Liver (tissue), 9 donors: ENCODE measurements around the gene CPSF4L. TPM values are rescaled to one million over a fixed set of nuclear protein-coding genes. Genes with fewer than 3 reads are reported as not detected.

ENCODE experiments used
- DNase-seq: peaks from one replicate; pipeline ENCODE4 v3.0.0-alpha.2; 2017; ENCODE audit warnings: low spot score
- H3K27ac ChIP-seq, 2 donors: one replicate each; pipeline ENCODE4 v1.7.0; 2013; ENCODE audit warnings: inconsistent platforms in 2 of 2, low read length in 2 of 2, control low read depth in 1 of 2, low read depth in 1 of 2, mild to moderate bottlenecking in 1 of 2
- H3K27me3 ChIP-seq, 4 donors: one replicate each; pipeline versions ENCODE4 v1.6.1 to v1.7.0; 2013; ENCODE audit warnings: low read length in 3 of 4, inconsistent platforms in 1 of 4, mild to moderate bottlenecking in 1 of 4, moderate library complexity in 1 of 4; ENCODE audit not compliant: control insufficient read depth in 4 of 4, insufficient read depth in 4 of 4
- H3K36me3 ChIP-seq, 4 donors: one replicate each; pipeline versions ENCODE4 v1.6.1 to v1.7.0; 2013; ENCODE audit warnings: low read length in 3 of 4, mild to moderate bottlenecking in 3 of 4, low read depth in 1 of 4, moderate library complexity in 1 of 4; ENCODE audit not compliant: control insufficient read depth in 4 of 4, insufficient read depth in 3 of 4
- H3K4me1 ChIP-seq, 4 donors: one replicate each; pipeline versions ENCODE4 v1.6.1 to v1.7.0; 2013; ENCODE audit warnings: low read length in 3 of 4, mild to moderate bottlenecking in 3 of 4, moderate library complexity in 1 of 4; ENCODE audit not compliant: control insufficient read depth in 4 of 4, insufficient read depth in 4 of 4
- H3K4me3 ChIP-seq, 3 donors: one replicate each; pipeline versions ENCODE4 v1.6.1 to v1.7.0; 2013; ENCODE audit warnings: low read length in 3 of 3, control low read depth in 1 of 3, low read depth in 1 of 3, mild to moderate bottlenecking in 1 of 3
- H3K9ac ChIP-seq, 2 donors: one replicate each; pipeline ENCODE4 v1.7.0; 2013; ENCODE audit warnings: low read length in 2 of 2, mild to moderate bottlenecking in 2 of 2, moderate library complexity in 2 of 2, control low read depth in 1 of 2, low read depth in 1 of 2
- H3K9me3 ChIP-seq, 4 donors: one replicate each; pipeline versions ENCODE4 v1.6.1 to v1.7.0; 2013; ENCODE audit warnings: low read length in 3 of 4; ENCODE audit not compliant: control insufficient read depth in 4 of 4
- FOXA1 ChIP-seq: IDR thresholded peaks from 2 replicates; pipeline ENCODE4 v1.6.1; 2016; ENCODE audit warnings: antibody characterized with exemption
- FOXA2 ChIP-seq: IDR thresholded peaks from 2 replicates; pipeline ENCODE4 v1.6.1; 2016; ENCODE audit warnings: antibody characterized with exemption
- GABPA ChIP-seq, 2 donors: IDR thresholded peaks in 1 of 2; conservative IDR thresholded peaks in 1 of 2; 2 replicates each; pipeline ENCODE4 v1.6.1; 2016; ENCODE audit warnings: antibody characterized with exemption in 2 of 2, mild to moderate bottlenecking in 1 of 2, moderate library complexity in 1 of 2
- HNF4A ChIP-seq, 2 donors: conservative IDR thresholded peaks; 2 replicates each; pipeline ENCODE4 v1.6.1; 2016; ENCODE audit warnings: antibody characterized with exemption in 2 of 2, mild to moderate bottlenecking in 2 of 2
- JUND ChIP-seq, 2 donors: IDR thresholded peaks; 2 replicates each; pipeline ENCODE4 v1.6.1; 2016; ENCODE audit warnings: antibody characterized with exemption in 2 of 2
- RAD21 ChIP-seq, 2 donors: IDR thresholded peaks; 2 replicates each; pipeline ENCODE4 v1.6.1; 2016; ENCODE audit warnings: antibody characterized with exemption in 2 of 2, mild to moderate bottlenecking in 2 of 2
- RXRA ChIP-seq, 2 donors: IDR thresholded peaks; 2 replicates each; pipeline ENCODE4 v1.6.1; 2017 to 2018; ENCODE audit warnings: antibody characterized with exemption in 2 of 2, mild to moderate bottlenecking in 1 of 2
- TAF1 ChIP-seq: conservative IDR thresholded peaks from 2 replicates; pipeline ENCODE4 v1.6.1; 2016; ENCODE audit warnings: antibody characterized with exemption, mild to moderate bottlenecking
- YY1 ChIP-seq: IDR thresholded peaks from 2 replicates; pipeline ENCODE4 v1.6.1; 2016; ENCODE audit warnings: antibody characterized with exemption, mild to moderate bottlenecking
- WGBS: extraction: QIAGEN DNeasy Blood & Tissue Kit; methylation state at CpG from one replicate; pipeline ENCODE4 v1.1.7; 2013; 5-methylcytosine and 5-hydroxymethylcytosine counted together
- polyA plus RNA-seq, 2 donors: library from polyadenylated mRNA; stranded (reverse) in 1 of 2; unstranded in 1 of 2; fragments of 200-250 nt in 1 of 2; fragments of >200 nt in 1 of 2; fragmentation: Nextera tagmentation in 1 of 2; extraction: Ambion mirVana in 1 of 2; gene quantifications; one replicate each; pipeline versions ENCODE4 v1.2.1 to v1.2.3, GENCODE V29; 2013 to 2015
- total RNA-seq, 2 donors: library from RNA; depleted of rRNA; stranded (reverse); fragments of >200 nt; gene quantifications; one replicate each; pipeline ENCODE4 v1.2.3, GENCODE V29; 2014
- TF ChIP-seq, protein P1 (sequence below): IDR thresholded peaks from 2 replicates; pipeline ENCODE4 v1.6.1; 2016; ENCODE audit warnings: antibody characterized with exemption
- TF ChIP-seq, protein P2 (sequence below): IDR thresholded peaks from 2 replicates; pipeline ENCODE4 v1.6.1; 2016; ENCODE audit warnings: antibody characterized with exemption, mild to moderate bottlenecking
- TF ChIP-seq, protein P3 (sequence below): fragments of 150-350 bp; IDR thresholded peaks from 2 replicates; pipeline ENCODE4 v1.5.1; 2017; ENCODE audit warnings: improper control_type of control experiment, low read depth, low read length; ENCODE audit not compliant: missing input control
- donor health status: healthy.
- donor health status: healthy.
- donor health status: healthy.
- donor health status: healthy.
- donor health status: healthy.

The CPSF4L gene, protein sequence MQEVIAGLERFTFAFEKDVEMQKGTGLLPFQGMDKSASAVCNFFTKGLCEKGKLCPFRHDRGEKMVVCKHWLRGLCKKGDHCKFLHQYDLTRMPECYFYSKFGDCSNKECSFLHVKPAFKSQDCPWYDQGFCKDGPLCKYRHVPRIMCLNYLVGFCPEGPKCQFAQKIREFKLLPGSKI
- total RNA-seq: not detected
- not detected for polyA plus RNA-seq

DNA sequence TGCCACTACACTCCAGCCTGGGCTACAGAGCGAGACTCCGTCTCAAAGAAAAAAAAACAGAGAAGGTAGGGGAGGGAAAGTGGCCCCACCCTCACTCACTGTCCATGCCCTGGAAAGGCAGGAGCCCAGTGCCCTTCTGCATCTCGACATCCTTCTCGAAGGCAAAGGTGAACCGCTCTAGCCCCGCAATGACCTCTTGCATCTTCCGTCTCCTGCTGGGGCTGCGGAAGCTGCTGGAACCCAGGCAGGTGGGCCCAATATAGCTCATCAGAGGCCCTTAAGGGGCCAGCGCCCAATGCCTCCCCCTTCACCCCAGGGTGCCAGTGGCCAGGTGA lies at the start of gene CPSF4L:
CPSF4L (minus strand) TSS at position 264 of the 335 bp plus-strand sequence; CDS start at position 202, 62 bp downstream.
- H3K9ac ChIP-seq: no peak within 1 kb of the TSS
- TF ChIP-seq YY1: no peak
- TF ChIP-seq, protein P1, sequence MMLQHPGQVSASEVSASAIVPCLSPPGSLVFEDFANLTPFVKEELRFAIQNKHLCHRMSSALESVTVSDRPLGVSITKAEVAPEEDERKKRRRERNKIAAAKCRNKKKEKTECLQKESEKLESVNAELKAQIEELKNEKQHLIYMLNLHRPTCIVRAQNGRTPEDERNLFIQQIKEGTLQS: no peak
- no peak for TF ChIP-seq TAF1
- TF ChIP-seq FOXA2: no peak
- TF ChIP-seq JUND (IDR thresholded peaks at IDR 0.05): no peak
- H3K36me3 ChIP-seq: no peaks in the 10 kb centered on the region
- H3K4me1 ChIP-seq: peaks cover 2 to 11% (median 9%) of the 10 kb centered on the region in 4 donors
- DNase-seq: no peak
- no peaks in the 10 kb centered on the region for H3K9me3 ChIP-seq
- 92% methylated on average over 9 of the region's 9 CpGs for WGBS
- H3K4me3 ChIP-seq: peak within 1 kb of the TSS in 1 of 3 donors; percentile 34
- no peaks in the 10 kb centered on the region for H3K27me3 ChIP-seq
- H3K27ac ChIP-seq: peak within 1 kb of the TSS; percentile 61 to 77

DNA sequence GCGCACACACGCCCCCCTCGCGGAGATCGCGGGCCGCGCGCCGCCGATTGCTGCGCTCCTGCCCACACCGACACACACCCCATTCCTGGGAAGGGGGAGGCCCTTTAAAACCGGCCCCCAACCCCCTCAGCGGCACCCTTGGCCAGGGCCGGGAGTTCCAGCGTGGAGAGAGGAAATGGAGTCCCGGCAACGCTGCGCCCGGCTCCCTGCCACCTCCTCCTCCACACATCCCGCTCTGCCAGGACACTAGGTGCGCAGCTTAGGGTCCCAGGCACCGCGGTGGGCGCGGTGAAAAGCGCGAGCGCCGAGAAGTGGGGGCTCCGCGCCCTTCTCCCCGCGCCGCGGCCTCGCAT lies 49.7 kb upstream of the CPSF4L start:
- under 1% methylated on average over 38 of the region's 38 CpGs for WGBS
- H3K4me3 ChIP-seq: peak overlapping the region; percentile 85 to 88 (median 85)
- H3K27ac ChIP-seq: peak overlapping the region; percentile 95 to 96
- peaks cover 5 to 34% (median 20%) of the 10 kb centered on the region in 4 donors for H3K4me1 ChIP-seq
- no peak for DNase-seq
- no peaks in the 10 kb centered on the region for H3K9me3 ChIP-seq
- H3K27me3 ChIP-seq: no peaks in the 10 kb centered on the region
- no peaks in the 10 kb centered on the region for H3K36me3 ChIP-seq
- peak overlapping the region; percentile 72 to 89 for H3K9ac ChIP-seq
- TF ChIP-seq RAD21 (IDR thresholded peaks at IDR 0.05) (no peak), TAF1 (no peak), RXRA (IDR thresholded peaks at IDR 0.05) (no peak), HNF4A (conservative IDR thresholded peaks at IDR 0.05) (no peak), FOXA1 (no peak), JUND (IDR thresholded peaks at IDR 0.05) (no peak), GABPA (IDR thresholded peaks at IDR 0.05 in 1 of 2, conservative IDR thresholded peaks at IDR 0.05 in 1 of 2) (no peak)
- TF ChIP-seq, protein P2, sequence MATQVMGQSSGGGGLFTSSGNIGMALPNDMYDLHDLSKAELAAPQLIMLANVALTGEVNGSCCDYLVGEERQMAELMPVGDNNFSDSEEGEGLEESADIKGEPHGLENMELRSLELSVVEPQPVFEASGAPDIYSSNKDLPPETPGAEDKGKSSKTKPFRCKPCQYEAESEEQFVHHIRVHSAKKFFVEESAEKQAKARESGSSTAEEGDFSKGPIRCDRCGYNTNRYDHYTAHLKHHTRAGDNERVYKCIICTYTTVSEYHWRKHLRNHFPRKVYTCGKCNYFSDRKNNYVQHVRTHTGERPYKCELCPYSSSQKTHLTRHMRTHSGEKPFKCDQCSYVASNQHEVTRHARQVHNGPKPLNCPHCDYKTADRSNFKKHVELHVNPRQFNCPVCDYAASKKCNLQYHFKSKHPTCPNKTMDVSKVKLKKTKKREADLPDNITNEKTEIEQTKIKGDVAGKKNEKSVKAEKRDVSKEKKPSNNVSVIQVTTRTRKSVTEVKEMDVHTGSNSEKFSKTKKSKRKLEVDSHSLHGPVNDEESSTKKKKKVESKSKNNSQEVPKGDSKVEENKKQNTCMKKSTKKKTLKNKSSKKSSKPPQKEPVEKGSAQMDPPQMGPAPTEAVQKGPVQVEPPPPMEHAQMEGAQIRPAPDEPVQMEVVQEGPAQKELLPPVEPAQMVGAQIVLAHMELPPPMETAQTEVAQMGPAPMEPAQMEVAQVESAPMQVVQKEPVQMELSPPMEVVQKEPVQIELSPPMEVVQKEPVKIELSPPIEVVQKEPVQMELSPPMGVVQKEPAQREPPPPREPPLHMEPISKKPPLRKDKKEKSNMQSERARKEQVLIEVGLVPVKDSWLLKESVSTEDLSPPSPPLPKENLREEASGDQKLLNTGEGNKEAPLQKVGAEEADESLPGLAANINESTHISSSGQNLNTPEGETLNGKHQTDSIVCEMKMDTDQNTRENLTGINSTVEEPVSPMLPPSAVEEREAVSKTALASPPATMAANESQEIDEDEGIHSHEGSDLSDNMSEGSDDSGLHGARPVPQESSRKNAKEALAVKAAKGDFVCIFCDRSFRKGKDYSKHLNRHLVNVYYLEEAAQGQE: no peak
- TF ChIP-seq, protein P1: no peak
- TF ChIP-seq, protein P3, sequence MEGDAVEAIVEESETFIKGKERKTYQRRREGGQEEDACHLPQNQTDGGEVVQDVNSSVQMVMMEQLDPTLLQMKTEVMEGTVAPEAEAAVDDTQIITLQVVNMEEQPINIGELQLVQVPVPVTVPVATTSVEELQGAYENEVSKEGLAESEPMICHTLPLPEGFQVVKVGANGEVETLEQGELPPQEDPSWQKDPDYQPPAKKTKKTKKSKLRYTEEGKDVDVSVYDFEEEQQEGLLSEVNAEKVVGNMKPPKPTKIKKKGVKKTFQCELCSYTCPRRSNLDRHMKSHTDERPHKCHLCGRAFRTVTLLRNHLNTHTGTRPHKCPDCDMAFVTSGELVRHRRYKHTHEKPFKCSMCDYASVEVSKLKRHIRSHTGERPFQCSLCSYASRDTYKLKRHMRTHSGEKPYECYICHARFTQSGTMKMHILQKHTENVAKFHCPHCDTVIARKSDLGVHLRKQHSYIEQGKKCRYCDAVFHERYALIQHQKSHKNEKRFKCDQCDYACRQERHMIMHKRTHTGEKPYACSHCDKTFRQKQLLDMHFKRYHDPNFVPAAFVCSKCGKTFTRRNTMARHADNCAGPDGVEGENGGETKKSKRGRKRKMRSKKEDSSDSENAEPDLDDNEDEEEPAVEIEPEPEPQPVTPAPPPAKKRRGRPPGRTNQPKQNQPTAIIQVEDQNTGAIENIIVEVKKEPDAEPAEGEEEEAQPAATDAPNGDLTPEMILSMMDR: no peak
